ENCODE data around the gene GUCA1A.

DNA sequence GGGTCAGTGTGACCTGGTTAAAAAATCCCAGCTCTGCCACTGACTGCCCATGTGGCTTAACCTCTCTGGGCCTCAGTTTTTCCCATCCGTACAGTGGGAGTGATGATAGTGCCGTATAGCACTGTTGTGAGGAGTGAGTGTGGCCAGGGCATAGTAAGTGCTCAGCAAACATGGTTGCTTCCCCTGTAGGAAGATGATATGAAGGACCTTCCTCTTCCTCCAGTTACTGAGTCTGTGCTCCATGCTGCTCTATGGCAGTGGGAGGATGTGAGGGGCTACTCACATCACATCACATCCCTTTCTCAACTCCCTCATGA, 43.8 kb upstream of the GUCA1A start:
- TF ChIP-seq, protein P1, sequence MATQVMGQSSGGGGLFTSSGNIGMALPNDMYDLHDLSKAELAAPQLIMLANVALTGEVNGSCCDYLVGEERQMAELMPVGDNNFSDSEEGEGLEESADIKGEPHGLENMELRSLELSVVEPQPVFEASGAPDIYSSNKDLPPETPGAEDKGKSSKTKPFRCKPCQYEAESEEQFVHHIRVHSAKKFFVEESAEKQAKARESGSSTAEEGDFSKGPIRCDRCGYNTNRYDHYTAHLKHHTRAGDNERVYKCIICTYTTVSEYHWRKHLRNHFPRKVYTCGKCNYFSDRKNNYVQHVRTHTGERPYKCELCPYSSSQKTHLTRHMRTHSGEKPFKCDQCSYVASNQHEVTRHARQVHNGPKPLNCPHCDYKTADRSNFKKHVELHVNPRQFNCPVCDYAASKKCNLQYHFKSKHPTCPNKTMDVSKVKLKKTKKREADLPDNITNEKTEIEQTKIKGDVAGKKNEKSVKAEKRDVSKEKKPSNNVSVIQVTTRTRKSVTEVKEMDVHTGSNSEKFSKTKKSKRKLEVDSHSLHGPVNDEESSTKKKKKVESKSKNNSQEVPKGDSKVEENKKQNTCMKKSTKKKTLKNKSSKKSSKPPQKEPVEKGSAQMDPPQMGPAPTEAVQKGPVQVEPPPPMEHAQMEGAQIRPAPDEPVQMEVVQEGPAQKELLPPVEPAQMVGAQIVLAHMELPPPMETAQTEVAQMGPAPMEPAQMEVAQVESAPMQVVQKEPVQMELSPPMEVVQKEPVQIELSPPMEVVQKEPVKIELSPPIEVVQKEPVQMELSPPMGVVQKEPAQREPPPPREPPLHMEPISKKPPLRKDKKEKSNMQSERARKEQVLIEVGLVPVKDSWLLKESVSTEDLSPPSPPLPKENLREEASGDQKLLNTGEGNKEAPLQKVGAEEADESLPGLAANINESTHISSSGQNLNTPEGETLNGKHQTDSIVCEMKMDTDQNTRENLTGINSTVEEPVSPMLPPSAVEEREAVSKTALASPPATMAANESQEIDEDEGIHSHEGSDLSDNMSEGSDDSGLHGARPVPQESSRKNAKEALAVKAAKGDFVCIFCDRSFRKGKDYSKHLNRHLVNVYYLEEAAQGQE (IDR thresholded peaks at IDR 0.05; ENCODE audit: insufficient read depth in 1 of 2, low read depth in 2 of 2, low read length in 1 of 2) = no peak
- TF ChIP-seq POLR2AphosphoS5 (IDR thresholded peaks at IDR 0.05; ENCODE audit: low read depth, low read length) = no peak

Measured in Panc1 (cell line).